Activated CD8-positive, alpha-beta memory T cell treated with anti-CD3 and anti-CD28 coated beads for 1 hour (primary cell): ENCODE results near the gene WRAP73.

ENCODE experiments used
- DNase-seq, 2 donors: peaks; one replicate each; pipeline ENCODE4 v3.0.0-alpha.2; 2020; ENCODE audit warnings: low read depth in 1 of 2; ENCODE audit errors: extremely low read depth in 1 of 2

Gene WRAP73

GRCh38 chr1:3683197-3683596, 33.3 kb upstream of the WRAP73 start:
- no peak for DNase-seq

- no peak for DNase-seq
These were observed 32.2 kb upstream of the WRAP73 start for GRCh38 chr1:3681898-3682806.

- DNase-seq, result no peak
These were observed 31.5 kb upstream of the WRAP73 start for GRCh38 chr1:3681231-3681897.

- DNase-seq, result no peak
These were observed 30.8 kb upstream of the WRAP73 start for GRCh38 chr1:3680488-3681230.

- DNase-seq, result no peak
These were observed 30.0 kb upstream of the WRAP73 start for GRCh38 chr1:3679799-3680453.

- no peak for DNase-seq
These were observed 29.2 kb upstream of the WRAP73 start for GRCh38 chr1:3679098-3679555.

- DNase-seq, result no peak
These were observed 28.6 kb upstream of the WRAP73 start for GRCh38 chr1:3678361-3679097.

- no peak for DNase-seq
These were observed 27.6 kb upstream of the WRAP73 start for GRCh38 chr1:3677484-3677883.

- no peak for DNase-seq
These were observed 26.9 kb upstream of the WRAP73 start for GRCh38 chr1:3676581-3677470.

- no peak for DNase-seq
These were observed 25.5 kb upstream of the WRAP73 start for GRCh38 chr1:3675436-3675835.

GRCh38 chr1:3674100-3675094, 24.5 kb upstream of the WRAP73 start:
- no peak for DNase-seq

- DNase-seq, result no peak
These were observed 23.6 kb upstream of the WRAP73 start for GRCh38 chr1:3673381-3674099.

- no peak for DNase-seq
These were observed 23.1 kb upstream of the WRAP73 start for GRCh38 chr1:3672971-3673361.

GRCh38 chr1:3672231-3672970, 22.5 kb upstream of the WRAP73 start:
- no peak for DNase-seq

GRCh38 chr1:3671371-3672180, 21.7 kb upstream of the WRAP73 start:
- DNase-seq, result no peak

GRCh38 chr1:3670823-3671265, 20.9 kb upstream of the WRAP73 start:
- no peak for DNase-seq
